ENCODE data around the gene TXNRD2. TPM values are rescaled to one million over a fixed set of nuclear protein-coding genes. Genes with fewer than 3 reads are reported as not detected.

TXNRD2 gene
- total RNA-seq, 1 donor from 2014 or later = 6.4 TPM

DNA sequence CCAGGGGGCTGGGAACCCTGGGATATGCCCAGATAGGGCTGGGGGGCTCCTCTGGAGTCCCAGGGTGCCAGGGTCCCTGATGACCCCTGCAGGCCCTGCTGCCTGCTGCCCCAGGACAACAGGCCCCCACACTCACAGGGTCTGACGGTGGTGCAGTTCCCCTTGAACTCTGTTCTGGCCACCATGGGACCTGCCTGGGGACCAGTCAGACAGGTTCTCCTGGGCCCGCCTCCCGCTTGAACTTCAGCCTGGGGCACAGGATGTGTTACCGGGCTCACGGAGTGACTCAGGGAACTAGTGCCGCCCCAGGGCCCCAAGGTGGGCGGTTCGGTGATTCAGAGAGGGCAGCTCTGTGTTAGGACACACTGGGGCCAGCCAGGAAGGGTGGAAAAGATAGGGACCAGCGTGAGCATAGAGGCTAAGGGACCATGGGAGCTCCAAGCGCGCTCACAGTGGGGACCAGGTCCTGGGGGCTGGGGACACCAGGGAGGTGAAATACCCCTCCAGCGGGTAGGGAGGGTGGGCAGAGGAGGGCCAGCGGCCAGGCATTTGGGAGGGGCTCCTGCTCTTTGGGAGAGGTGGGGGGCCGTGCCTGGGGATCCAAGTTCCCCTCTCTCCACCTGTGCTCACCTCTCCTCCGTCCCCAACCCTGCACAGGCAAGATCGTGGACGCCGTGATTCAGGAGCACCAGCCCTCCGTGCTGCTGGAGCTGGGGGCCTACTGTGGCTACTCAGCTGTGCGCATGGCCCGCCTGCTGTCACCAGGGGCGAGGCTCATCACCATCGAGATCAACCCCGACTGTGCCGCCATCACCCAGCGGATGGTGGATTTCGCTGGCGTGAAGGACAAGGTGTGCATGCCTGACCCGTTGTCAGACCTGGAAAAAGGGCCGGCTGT, 21.5 kb upstream of the TXNRD2 start:
- peaks cover 10% of the 10 kb centered on the region for H3K9me3 Mint-ChIP-seq (ENCODE audit: unreplicated experiment)
- no peak for DNase-seq
- peaks cover 4% of the 10 kb centered on the region for H3K27me3 Mint-ChIP-seq (ENCODE audit: unreplicated experiment)
- H3K4me3 Mint-ChIP-seq (ENCODE audit: unreplicated experiment) = no peak overlapping the region
- peaks cover 5% of the 10 kb centered on the region for H3K4me1 Mint-ChIP-seq (ENCODE audit: low read depth, unreplicated experiment)
- H3K36me3 Mint-ChIP-seq (ENCODE audit: unreplicated experiment) = no peaks in the 10 kb centered on the region
- H3K27ac Mint-ChIP-seq (ENCODE audit: unreplicated experiment) = no peak overlapping the region
- TF ChIP-seq, protein P1, sequence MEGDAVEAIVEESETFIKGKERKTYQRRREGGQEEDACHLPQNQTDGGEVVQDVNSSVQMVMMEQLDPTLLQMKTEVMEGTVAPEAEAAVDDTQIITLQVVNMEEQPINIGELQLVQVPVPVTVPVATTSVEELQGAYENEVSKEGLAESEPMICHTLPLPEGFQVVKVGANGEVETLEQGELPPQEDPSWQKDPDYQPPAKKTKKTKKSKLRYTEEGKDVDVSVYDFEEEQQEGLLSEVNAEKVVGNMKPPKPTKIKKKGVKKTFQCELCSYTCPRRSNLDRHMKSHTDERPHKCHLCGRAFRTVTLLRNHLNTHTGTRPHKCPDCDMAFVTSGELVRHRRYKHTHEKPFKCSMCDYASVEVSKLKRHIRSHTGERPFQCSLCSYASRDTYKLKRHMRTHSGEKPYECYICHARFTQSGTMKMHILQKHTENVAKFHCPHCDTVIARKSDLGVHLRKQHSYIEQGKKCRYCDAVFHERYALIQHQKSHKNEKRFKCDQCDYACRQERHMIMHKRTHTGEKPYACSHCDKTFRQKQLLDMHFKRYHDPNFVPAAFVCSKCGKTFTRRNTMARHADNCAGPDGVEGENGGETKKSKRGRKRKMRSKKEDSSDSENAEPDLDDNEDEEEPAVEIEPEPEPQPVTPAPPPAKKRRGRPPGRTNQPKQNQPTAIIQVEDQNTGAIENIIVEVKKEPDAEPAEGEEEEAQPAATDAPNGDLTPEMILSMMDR (IDR thresholded peaks at IDR 0.05; ENCODE audit: partially characterized antibody, unreplicated experiment) = no peak

DNA sequence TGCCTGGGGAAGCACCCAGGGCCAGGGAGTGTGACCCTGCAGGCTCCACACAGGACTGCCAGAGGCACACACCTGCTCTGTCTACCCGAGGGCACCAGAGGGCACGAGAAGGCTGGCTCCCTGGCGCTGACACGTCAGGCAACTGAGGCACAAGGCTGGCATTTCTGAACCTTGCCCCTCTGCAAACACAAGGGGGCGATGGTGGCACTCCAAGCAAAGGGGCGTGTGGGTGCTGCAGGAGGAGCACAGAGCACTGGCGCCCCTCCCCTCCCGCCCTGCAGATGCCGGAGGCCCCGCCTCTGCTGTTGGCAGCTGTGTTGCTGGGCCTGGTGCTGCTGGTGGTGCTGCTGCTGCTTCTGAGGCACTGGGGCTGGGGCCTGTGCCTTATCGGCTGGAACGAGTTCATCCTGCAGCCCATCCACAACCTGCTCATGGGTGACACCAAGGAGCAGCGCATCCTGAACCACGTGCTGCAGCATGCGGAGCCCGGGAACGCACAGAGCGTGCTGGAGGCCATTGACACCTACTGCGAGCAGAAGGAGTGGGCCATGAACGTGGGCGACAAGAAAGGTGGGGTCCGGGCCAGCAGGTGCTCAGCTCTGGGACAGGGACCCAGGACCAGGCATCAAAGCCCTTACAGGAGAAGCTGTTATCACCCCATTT, 20.8 kb upstream of the TXNRD2 start:
- peak; percentile 80 for DNase-seq
- H3K9me3 Mint-ChIP-seq (ENCODE audit: unreplicated experiment) = peaks cover 10% of the 10 kb centered on the region
- peaks cover 5% of the 10 kb centered on the region for H3K4me1 Mint-ChIP-seq (ENCODE audit: low read depth, unreplicated experiment)
- H3K4me3 Mint-ChIP-seq (ENCODE audit: unreplicated experiment) = no peak overlapping the region
- H3K27me3 Mint-ChIP-seq (ENCODE audit: unreplicated experiment) = peaks cover 4% of the 10 kb centered on the region
- no peaks in the 10 kb centered on the region for H3K36me3 Mint-ChIP-seq (ENCODE audit: unreplicated experiment)
- TF ChIP-seq, protein P1 (IDR thresholded peaks at IDR 0.05; ENCODE audit: partially characterized antibody, unreplicated experiment) = peak; percentile 72
- no peak overlapping the region for H3K27ac Mint-ChIP-seq (ENCODE audit: unreplicated experiment)

DNA sequence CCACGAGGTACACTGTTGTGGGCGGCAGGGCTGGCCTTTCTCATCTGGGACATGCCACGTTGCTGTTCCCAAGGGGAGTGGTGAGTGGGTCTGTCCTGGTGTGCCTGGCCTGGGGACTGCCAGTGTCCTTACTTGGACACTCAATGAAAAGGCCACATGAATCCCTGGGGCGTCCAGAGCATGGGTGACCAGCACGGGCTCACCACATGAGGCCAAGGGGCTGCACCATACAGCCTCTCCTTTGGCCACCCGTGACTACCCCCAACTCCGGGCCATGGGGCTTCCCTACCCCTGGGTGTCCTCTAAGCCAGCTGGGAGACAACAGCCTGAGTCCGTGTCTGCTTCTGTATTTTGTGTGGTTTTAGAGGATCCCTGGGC, 20.2 kb upstream of the TXNRD2 start:
- Mint-ChIP-seq H3K36me3 (ENCODE audit: unreplicated experiment) (no peaks in the 10 kb centered on the region), H3K27me3 (ENCODE audit: unreplicated experiment) (peaks cover 1% of the 10 kb centered on the region), H3K27ac (ENCODE audit: unreplicated experiment) (no peak overlapping the region), H3K4me3 (ENCODE audit: unreplicated experiment) (no peak overlapping the region), H3K9me3 (ENCODE audit: unreplicated experiment) (peaks cover 10% of the 10 kb centered on the region), H3K4me1 (ENCODE audit: low read depth, unreplicated experiment) (peaks cover 3% of the 10 kb centered on the region)
- DNase-seq = peak; percentile 16
- TF ChIP-seq, protein P1 (IDR thresholded peaks at IDR 0.05; ENCODE audit: partially characterized antibody, unreplicated experiment) = no peak

DNA sequence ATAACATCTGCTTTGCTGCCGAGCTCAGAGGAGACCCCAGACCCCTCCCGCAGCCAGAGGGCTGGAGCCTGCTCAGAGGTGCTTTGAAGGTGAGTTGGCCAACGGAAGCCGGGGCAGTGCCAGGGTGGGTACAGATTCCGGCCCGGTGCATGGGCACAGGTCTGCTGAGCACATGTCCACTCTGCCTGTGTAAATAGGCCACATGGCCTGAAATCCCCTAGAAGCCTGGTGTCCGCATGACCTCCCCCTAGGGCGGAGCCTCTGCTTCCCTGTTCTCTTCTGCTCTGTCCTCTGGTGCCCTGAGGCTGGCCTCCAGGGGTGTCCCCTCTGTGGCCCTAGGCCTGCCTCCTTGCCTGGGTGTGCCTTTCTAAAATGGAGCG, 19.6 kb upstream of the TXNRD2 start:
- H3K9me3 Mint-ChIP-seq (ENCODE audit: unreplicated experiment) = peaks cover 10% of the 10 kb centered on the region
- no peaks in the 10 kb centered on the region for H3K27me3 Mint-ChIP-seq (ENCODE audit: unreplicated experiment)

More for the DNA sequence above, 19.6 kb upstream of the TXNRD2 start:
- TF ChIP-seq, protein P1 (IDR thresholded peaks at IDR 0.05; ENCODE audit: partially characterized antibody, unreplicated experiment) = no peak
- Mint-ChIP-seq H3K4me1 (ENCODE audit: low read depth, unreplicated experiment) (peaks cover 3% of the 10 kb centered on the region), H3K4me3 (ENCODE audit: unreplicated experiment) (no peak overlapping the region), H3K36me3 (ENCODE audit: unreplicated experiment) (no peaks in the 10 kb centered on the region), H3K27ac (ENCODE audit: unreplicated experiment) (no peak overlapping the region)
- DNase-seq = peak; percentile 13

All from glutamatergic neuron (in vitro differentiated cells).